Measurements from ENCODE around the gene SLC25A25.
"Not testable (repeated sequence)": the region's sequence is repeated elsewhere in the genome, so short reads cannot be mapped to it uniquely, and the experiment has no call there.

The SLC25A25 gene

GRCh38 chr9:128123451-128124080 lies 55.5 kb downstream of the SLC25A25 start:
- in situ Hi-C loops (cut with MboI; ENCODE audit: low sequenced_read_pairs), result no loop called here

GRCh38 chr9:128124451-128124850 lies 56.4 kb downstream of the SLC25A25 start:
- in situ Hi-C loops (cut with MboI; ENCODE audit: low sequenced_read_pairs), result no loop called here

GRCh38 chr9:128124873-128125579 lies 57.0 kb downstream of the SLC25A25 start:
- in situ Hi-C loops (cut with MboI; ENCODE audit: low sequenced_read_pairs), result no loop called here

GRCh38 chr9:128125580-128126354 lies 57.7 kb downstream of the SLC25A25 start:
- in situ Hi-C loops (cut with MboI; ENCODE audit: low sequenced_read_pairs), result no loop called here

- in situ Hi-C loops (cut with MboI; ENCODE audit: low sequenced_read_pairs), result no loop called here
Observed at GRCh38 chr9:128127568-128127989, 59.5 kb downstream of the SLC25A25 start, which contains the start of gene PTGES2. TSS of gene PTGES2 (minus strand) at chr9:128127729. CDS start at chr9:128127717, 12 bp downstream.

GRCh38 chr9:128127990-128128835 lies 60.2 kb downstream of the SLC25A25 start:
- in situ Hi-C loops (cut with MboI; ENCODE audit: low sequenced_read_pairs), result no loop called here

GRCh38 chr9:128128836-128129590 lies 61.0 kb downstream of the SLC25A25 start:
- in situ Hi-C loops (cut with MboI; ENCODE audit: low sequenced_read_pairs), result no loop called here

GRCh38 chr9:128129976-128130590 lies 62.1 kb downstream of the SLC25A25 start:
- in situ Hi-C loops (cut with MboI; ENCODE audit: low sequenced_read_pairs), result not testable (repeated sequence)

GRCh38 chr9:128130651-128131050 lies 62.6 kb downstream of the SLC25A25 start:
- in situ Hi-C loops (cut with MboI; ENCODE audit: low sequenced_read_pairs), result not testable (repeated sequence)

- in situ Hi-C loops (cut with MboI; ENCODE audit: low sequenced_read_pairs), result not testable (repeated sequence)
Observed at GRCh38 chr9:128131346-128131745, 63.3 kb downstream of the SLC25A25 start.

GRCh38 chr9:128132139-128132538 lies 64.1 kb downstream of the SLC25A25 start:
- in situ Hi-C loops (cut with MboI; ENCODE audit: low sequenced_read_pairs), result not testable (repeated sequence)

GRCh38 chr9:128135561-128135960 lies 67.5 kb downstream of the SLC25A25 start:
- in situ Hi-C loops (cut with MboI; ENCODE audit: low sequenced_read_pairs), result not testable (repeated sequence)

GRCh38 chr9:128136816-128137793 lies 69.1 kb downstream of the SLC25A25 start:
- in situ Hi-C loops (cut with MboI; ENCODE audit: low sequenced_read_pairs), result no loop called here

- in situ Hi-C loops (cut with MboI; ENCODE audit: low sequenced_read_pairs), result no loop called here
Observed at GRCh38 chr9:128138001-128138400, 70.0 kb downstream of the SLC25A25 start.

GRCh38 chr9:128139621-128140020 lies 71.6 kb downstream of the SLC25A25 start:
- in situ Hi-C loops (cut with MboI; ENCODE audit: low sequenced_read_pairs), result no loop called here

- in situ Hi-C loops (cut with MboI; ENCODE audit: low sequenced_read_pairs), result no loop called here
Observed at GRCh38 chr9:128141604-128142003, 73.6 kb downstream of the SLC25A25 start.

- in situ Hi-C loops (cut with MboI; ENCODE audit: low sequenced_read_pairs), result no loop called here
Observed at GRCh38 chr9:128142061-128142460, 74.0 kb downstream of the SLC25A25 start.

- in situ Hi-C loops (cut with MboI; ENCODE audit: low sequenced_read_pairs), result no loop called here
Observed at GRCh38 chr9:128142596-128142995, 74.6 kb downstream of the SLC25A25 start.

Measured in HL-60/S4 treated with phorbol 12-myristate 13-acetate at 8.2 ng/mL for 4 days and 3 days (cell line).